HG03064 (cell line): Measurements from ENCODE around the gene EPHB6.

Experiments
- ATAC-seq: cut with Tn5 transposase; IDR thresholded peaks from one replicate; pipeline ENCODE4 v1.9.1; 2021; ENCODE audit warnings: low read depth; ENCODE audit not compliant: unreplicated experiment

Gene EPHB6

GRCh38 chr7:142863891-142864685 lies 9.2 kb downstream of the EPHB6 start:
- no peak for ATAC-seq

- ATAC-seq, result no peak
Observed at GRCh38 chr7:142864980-142865747, 10.3 kb downstream of the EPHB6 start.

- no peak for ATAC-seq
Observed at GRCh38 chr7:142865766-142866165, 10.9 kb downstream of the EPHB6 start.

GRCh38 chr7:142866361-142867096 lies 11.7 kb downstream of the EPHB6 start:
- no peak for ATAC-seq

- no peak for ATAC-seq
Observed at GRCh38 chr7:142867097-142867378, 12.2 kb downstream of the EPHB6 start.

GRCh38 chr7:142867398-142868187 lies 12.7 kb downstream of the EPHB6 start:
- no peak for ATAC-seq

GRCh38 chr7:142868188-142868985 lies 13.5 kb downstream of the EPHB6 start:
- no peak for ATAC-seq

GRCh38 chr7:142868986-142869415 lies 14.1 kb downstream of the EPHB6 start:
- no peak for ATAC-seq

GRCh38 chr7:142869434-142869833 lies 14.6 kb downstream of the EPHB6 start:
- ATAC-seq, result no peak

GRCh38 chr7:142870147-142870559 lies 15.3 kb downstream of the EPHB6 start:
- no peak for ATAC-seq

GRCh38 chr7:142870566-142871259 lies 15.8 kb downstream of the EPHB6 start:
- no peak for ATAC-seq

- no peak for ATAC-seq
Observed at GRCh38 chr7:142871260-142872105, 16.6 kb downstream of the EPHB6 start.

GRCh38 chr7:142872106-142872675 lies 17.3 kb downstream of the EPHB6 start:
- no peak for ATAC-seq

GRCh38 chr7:142873281-142873784 lies 18.5 kb downstream of the EPHB6 start:
- ATAC-seq, result no peak

GRCh38 chr7:142873871-142874270 lies 19.0 kb downstream of the EPHB6 start:
- ATAC-seq, result no peak

GRCh38 chr7:142874409-142874808 lies 19.5 kb downstream of the EPHB6 start:
- ATAC-seq, result no peak

- ATAC-seq, result no peak
Observed at GRCh38 chr7:142874837-142875236, 20.0 kb downstream of the EPHB6 start.

GRCh38 chr7:142875456-142875855 lies 20.6 kb downstream of the EPHB6 start:
- ATAC-seq, result no peak
